Psoas muscle (tissue), 8 donors: ENCODE data around the gene HMG20B. TPM values are rescaled to one million over a fixed set of nuclear protein-coding genes. Genes with fewer than 3 reads are reported as not detected.
A peak's percentile ranks its signal among the peaks of the same experiment; 100 is the strongest.

ENCODE experiments used
- ATAC-seq, 4 donors: fragments of 200-7000 bp; cut with Tn5 transposase; one replicate each; pipeline ENCODE4 v1.9.1; 2020; ENCODE audit warnings: moderate library complexity in 3 of 4, mild to moderate bottlenecking in 2 of 4
- DNase-seq, 2 donors: peaks; one replicate each; pipeline ENCODE4 v3.0.0-alpha.2; 2020
- H3K27ac ChIP-seq: fragments of 200-600 bp; one replicate; pipeline ENCODE4 v1.8.0; 2022
- H3K27me3 ChIP-seq, 3 donors: fragments of 200-600 bp in 1 of 3; one replicate each; pipeline versions ENCODE4 v1.6.1 to v1.8.0; 2013 to 2022; ENCODE audit warnings: low read length in 2 of 3, mild to moderate bottlenecking in 2 of 3, moderate library complexity in 1 of 3; ENCODE audit not compliant: insufficient read depth in 3 of 3
- H3K36me3 ChIP-seq, 2 donors: fragments of 200-600 bp in 1 of 2; one replicate each; pipeline versions ENCODE4 v1.6.1 to v1.8.0; 2013 to 2022; ENCODE audit warnings: low read depth in 1 of 2, mild to moderate bottlenecking in 1 of 2, moderate library complexity in 1 of 2; ENCODE audit not compliant: insufficient read depth in 1 of 2
- H3K4me1 ChIP-seq: fragments of 200-600 bp; one replicate; pipeline ENCODE4 v1.8.0; 2022
- H3K4me3 ChIP-seq: fragments of 200-600 bp; one replicate; pipeline ENCODE4 v1.8.0; 2022; ENCODE audit warnings: mild to moderate bottlenecking
- H3K9me3 ChIP-seq: fragments of 200-600 bp; one replicate; pipeline ENCODE4 v1.8.0; 2022
- WGBS, 3 donors: extraction: QIAGEN DNeasy Blood & Tissue Kit; methylation state at CpG; one replicate each; pipeline versions ENCODE4 v1.1.6 to v1.1.7; 2013; 5-methylcytosine and 5-hydroxymethylcytosine counted together
- intact Hi-C, 2 donors: fragments of 100-400 bp; cut with DNase I; formaldehyde crosslinking; loops; one replicate each; pipeline versions ENCODE4 v1.11.0 to v1.14.2; 2022
- polyA plus RNA-seq, 3 donors: library from polyadenylated mRNA; stranded (reverse); fragments of 200-250 nt; gene quantifications; one replicate each; pipeline ENCODE4 v1.2.3, GENCODE V29; 2013
- total RNA-seq, 4 donors: library from RNA; stranded (reverse); fragmentation: NEBNext Ultra II Directional in 2 of 4; extraction: Animal tissue kit (Norgen Biotek cat#: 25700) in 2 of 4; gene quantifications; one replicate each; pipeline versions ENCODE4 v1.2.1 to v1.2.4, GENCODE V29; 2021 to 2023
- TF ChIP-seq, protein P1 (sequence below): fragments of 200-600 bp; IDR thresholded peaks from one replicate; pipeline ENCODE4 v1.8.0; 2022; ENCODE audit warnings: antibody characterized with exemption
- donor health status: healthy with polysubstance abuse.
- donor health status: DM: no; HTN: no; CAD: no; lungs with moderate emphysema.
- donor health status: Bipolar disorder and iron deficiency.
- donor health status: healthy.
- donor health status: DM: yes; HTN: yes; CAD: no.
- donor health status: DM: no; HTN: no; CAD: no.
- donor health status: DM: no; HTN: no; CAD: no.
- donor health status: DM: yes; HTN: yes; CAD: no.

HMG20B gene
- total and polyA plus RNA-seq, 7 donors, result 14.3 to 27.2 (median 24.7) TPM

DNA sequence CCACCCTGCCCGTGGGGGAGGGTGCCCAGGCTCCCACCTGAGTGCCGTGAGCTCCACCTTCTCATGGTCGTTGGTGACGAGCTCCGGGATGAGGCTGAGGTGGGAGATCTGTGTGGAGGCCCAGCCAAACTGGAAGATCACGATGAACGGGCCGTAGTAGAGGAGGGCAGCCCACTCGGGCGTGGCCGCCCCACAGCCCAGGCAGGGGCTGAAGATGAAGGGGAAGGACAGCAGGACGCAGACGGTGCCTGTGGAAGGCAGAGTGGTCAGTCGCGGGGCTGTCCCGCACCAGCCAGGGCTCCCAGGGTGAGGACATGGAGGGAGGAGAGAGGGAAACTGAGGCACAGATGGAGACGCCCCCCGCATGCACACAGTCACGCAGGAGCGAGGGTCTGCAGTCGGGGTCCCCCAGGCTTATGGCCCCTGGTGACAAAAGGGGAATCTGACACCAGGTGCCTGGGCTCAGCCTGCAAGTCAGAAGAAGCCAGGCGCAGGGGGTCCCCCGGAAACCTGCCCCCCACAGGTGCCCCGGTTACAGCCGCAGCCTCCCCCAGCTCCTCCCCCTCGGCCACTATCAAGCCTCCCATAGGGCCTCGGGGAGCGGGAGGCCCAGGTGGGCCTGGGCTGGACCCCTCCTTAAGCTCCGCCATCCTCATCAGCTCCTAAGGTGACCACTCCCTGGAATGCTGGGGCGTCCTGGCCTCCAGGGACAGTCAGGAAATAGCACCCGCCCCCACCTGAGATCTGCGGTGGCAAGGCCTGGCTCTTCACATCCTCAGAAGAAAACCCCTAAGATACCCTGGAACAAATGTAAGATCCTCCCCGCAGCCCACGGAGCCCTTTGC is 21.6 kb upstream of the HMG20B start:
- intact Hi-C loops, result loop anchor here in 1 of 2 donors (10.0 kb wide), 1 partner anchor 154 kb away; the partner anchor contains the start of genes PIP5K1C and TJP3
- Histone ChIP-seq H3K4me1 (peaks cover 3% of the 10 kb centered on the region), H3K27ac (no peak overlapping the region), H3K36me3 (peaks cover 0 to 22% of the 10 kb centered on the region in 2 donors), H3K9me3 (no peaks in the 10 kb centered on the region), H3K4me3 (no peak overlapping the region), H3K27me3 (no peaks in the 10 kb centered on the region)
- ATAC-seq (no peak), DNase-seq (no peak)
- WGBS, 3 donors, result 90 to 91% (median 90%) methylated on average over 33 to 34 of the region's 34 CpGs
- TF ChIP-seq, protein P1, sequence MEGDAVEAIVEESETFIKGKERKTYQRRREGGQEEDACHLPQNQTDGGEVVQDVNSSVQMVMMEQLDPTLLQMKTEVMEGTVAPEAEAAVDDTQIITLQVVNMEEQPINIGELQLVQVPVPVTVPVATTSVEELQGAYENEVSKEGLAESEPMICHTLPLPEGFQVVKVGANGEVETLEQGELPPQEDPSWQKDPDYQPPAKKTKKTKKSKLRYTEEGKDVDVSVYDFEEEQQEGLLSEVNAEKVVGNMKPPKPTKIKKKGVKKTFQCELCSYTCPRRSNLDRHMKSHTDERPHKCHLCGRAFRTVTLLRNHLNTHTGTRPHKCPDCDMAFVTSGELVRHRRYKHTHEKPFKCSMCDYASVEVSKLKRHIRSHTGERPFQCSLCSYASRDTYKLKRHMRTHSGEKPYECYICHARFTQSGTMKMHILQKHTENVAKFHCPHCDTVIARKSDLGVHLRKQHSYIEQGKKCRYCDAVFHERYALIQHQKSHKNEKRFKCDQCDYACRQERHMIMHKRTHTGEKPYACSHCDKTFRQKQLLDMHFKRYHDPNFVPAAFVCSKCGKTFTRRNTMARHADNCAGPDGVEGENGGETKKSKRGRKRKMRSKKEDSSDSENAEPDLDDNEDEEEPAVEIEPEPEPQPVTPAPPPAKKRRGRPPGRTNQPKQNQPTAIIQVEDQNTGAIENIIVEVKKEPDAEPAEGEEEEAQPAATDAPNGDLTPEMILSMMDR, result no peak

DNA sequence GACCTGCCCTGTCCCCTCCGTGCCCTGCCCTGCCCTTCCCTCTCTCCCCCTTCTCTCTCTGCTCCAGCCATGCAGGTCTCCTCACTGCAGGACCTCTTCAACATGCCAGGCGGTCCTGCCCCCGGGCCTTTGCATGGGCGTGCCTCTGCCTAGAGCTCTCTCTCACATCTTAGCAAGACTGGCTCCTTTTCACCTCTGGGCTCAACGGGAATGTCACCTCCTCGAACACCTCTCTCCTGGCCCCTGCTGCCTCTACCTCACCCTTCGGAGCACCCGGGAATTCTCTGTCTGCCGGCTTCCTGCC is 21.0 kb upstream of the HMG20B start:
- ATAC-seq (no peak), DNase-seq (no peak)
- Histone ChIP-seq H3K27me3 (no peaks in the 10 kb centered on the region), H3K4me3 (no peak overlapping the region), H3K9me3 (no peaks in the 10 kb centered on the region), H3K27ac (no peak overlapping the region), H3K4me1 (peaks cover 8% of the 10 kb centered on the region), H3K36me3 (peaks cover 0 to 18% of the 10 kb centered on the region in 2 donors)
- WGBS, 3 donors, result 78 to 87% (median 79%) methylated on average over 9 of the region's 9 CpGs
- TF ChIP-seq, protein P1, result no peak
- intact Hi-C loops, result loop anchor here in 1 of 2 donors (10.0 kb wide), 1 partner anchor 153 kb away; the partner anchor contains the start of genes PIP5K1C and TJP3

DNA sequence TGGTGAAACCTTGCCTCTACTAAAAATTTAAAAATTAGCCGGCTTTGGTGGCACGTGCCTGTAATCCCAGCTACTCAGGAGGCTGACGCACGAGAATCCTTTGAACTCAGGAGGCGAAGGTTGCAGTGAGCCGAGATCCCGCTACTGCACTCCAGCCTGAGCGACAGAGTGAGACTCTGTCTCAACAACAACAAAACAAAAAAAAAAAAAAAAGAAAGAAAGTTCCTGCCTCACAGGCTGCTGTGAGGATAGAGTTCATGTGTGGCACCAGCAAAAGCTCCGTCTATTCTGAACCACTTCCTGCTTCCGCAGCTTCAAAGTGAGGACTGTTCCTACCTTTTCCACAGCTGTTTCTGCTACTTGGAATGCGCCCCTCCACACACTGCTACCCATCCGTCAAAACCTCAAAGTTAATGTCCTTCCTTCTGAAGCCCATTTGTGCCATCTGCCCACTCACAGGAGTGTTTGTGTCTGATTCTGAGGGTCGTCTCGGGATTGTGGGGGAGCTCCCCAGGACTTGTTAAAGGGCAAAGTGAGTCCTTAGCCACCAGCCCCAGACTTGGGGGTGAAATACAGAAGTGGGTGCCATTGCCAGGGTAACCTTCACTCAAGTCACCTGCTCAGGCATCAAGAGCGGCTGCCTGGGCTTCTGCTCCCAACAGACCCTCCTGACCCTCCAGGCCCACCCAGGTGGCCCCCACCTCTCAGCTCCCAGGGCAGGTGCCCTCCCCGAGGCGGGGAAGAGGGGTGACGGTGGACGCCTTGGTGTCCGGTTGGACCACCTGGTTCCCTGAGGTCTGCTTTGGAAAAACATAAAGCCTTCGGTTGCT is 18.3 kb upstream of the HMG20B start:
- H3K4me1 ChIP-seq, result peaks cover 8% of the 10 kb centered on the region
- TF ChIP-seq, protein P1, result no peak
- intact Hi-C loops, result loop anchor here in 1 of 2 donors (10.0 kb wide), 1 partner anchor 150 kb away; the partner anchor contains the start of genes PIP5K1C and TJP3

DNA sequence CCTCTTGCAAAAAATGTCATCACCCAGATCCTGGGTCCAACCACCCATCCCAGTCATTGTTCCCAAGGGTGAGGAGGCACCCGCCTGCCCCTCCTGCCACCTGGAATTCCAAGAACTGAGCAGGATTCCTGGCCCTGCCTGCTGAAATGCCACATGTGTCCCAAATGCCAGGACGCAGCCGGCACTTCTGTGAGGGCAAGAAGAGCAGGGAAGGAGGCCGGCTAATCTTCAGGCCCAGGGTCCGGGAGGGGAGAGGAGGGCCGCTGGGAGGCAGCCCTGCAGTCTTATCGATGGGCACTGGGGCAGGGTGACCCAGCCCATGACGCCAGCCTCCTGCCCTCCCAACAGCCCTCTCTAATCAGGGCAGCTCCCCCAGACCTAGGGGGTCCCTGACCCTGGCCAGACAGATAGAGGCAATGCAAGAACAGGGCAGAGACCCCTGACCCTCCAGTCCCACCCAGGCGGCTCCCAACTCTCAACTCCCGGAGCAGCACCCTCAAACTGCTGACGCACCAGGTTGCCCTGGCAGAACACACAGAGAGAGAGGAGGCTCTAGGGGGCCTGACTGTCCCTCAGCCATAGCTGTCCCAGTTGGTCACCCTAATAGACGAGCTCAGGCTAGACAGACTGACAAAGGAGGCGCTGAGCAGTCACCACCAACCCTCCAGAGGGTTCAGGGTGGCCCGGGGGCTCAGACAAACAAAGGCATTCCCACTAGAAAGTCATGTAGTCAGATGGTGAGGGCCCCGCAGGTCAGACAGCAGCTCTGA is 16.9 kb upstream of the HMG20B start:
- ATAC-seq (no peak), DNase-seq (no peak)
- H3K36me3 ChIP-seq, result peaks cover 0 to 3% of the 10 kb centered on the region in 2 donors
- WGBS, 3 donors, result 73 to 79% (median 74%) methylated on average over 14 to 15 of the region's 15 CpGs
- H3K4me1 ChIP-seq, result peaks cover 8% of the 10 kb centered on the region
- TF ChIP-seq, protein P1, result no peak
- H3K27ac ChIP-seq, result no peak overlapping the region
- H3K9me3 ChIP-seq, result no peaks in the 10 kb centered on the region
- H3K27me3 ChIP-seq, result no peaks in the 10 kb centered on the region
- H3K4me3 ChIP-seq, result peak overlapping the region; percentile 75
- intact Hi-C loops, result loop anchor here in 1 of 2 donors (2.0 to 10.0 kb wide), 2 partner anchors 73 to 149 kb away; partner anchors contain the start of genes PIP5K1C and TJP3

More for the DNA sequence above, 18.3 kb upstream of the HMG20B start:
- peak overlapping the region; percentile 23 for H3K27ac ChIP-seq
- peak overlapping the region; percentile 4 for H3K4me3 ChIP-seq
- no peaks in the 10 kb centered on the region for H3K9me3 ChIP-seq
- no peak for ATAC-seq
- DNase-seq, result no peak
- no peaks in the 10 kb centered on the region for H3K27me3 ChIP-seq
- WGBS, 3 donors, result 71 to 78% (median 77%) methylated on average over 21 of the region's 21 CpGs
- peaks cover 0 to 15% of the 10 kb centered on the region in 2 donors for H3K36me3 ChIP-seq
